ENCODE results near the gene PEX6. TPM values are rescaled to one million over a fixed set of nuclear protein-coding genes. Genes with fewer than 3 reads are reported as not detected.

PEX6 gene
- total and polyA plus RNA-seq, 2 of the 13 experiments (the other 11 are each of a cell fraction or from before 2014, with no cell fraction given): 5.1 to 6.7 TPM

GRCh38 chr6:42929821-42930360, 49.1 kb downstream of the PEX6 start (continued):
- TF ChIP-seq TCF7 (IDR thresholded peaks at IDR 0.05; ENCODE audit: low read depth) (no peak), MXD3 (CRISPR knock-in tag; IDR thresholded peaks at IDR 0.05) (no peak), ELF3 (CRISPR knock-in tag; IDR thresholded peaks at IDR 0.05) (no peak), JUN (CRISPR knock-in tag; IDR thresholded peaks at IDR 0.05) (no peak), ZBTB3 (CRISPR knock-in tag; IDR thresholded peaks at IDR 0.05; ENCODE audit: borderline replicate concordance, low read depth) (0 out of 2 replicates have a peak, but pooled peaks have one; percentile 23), ZNF574 (CRISPR knock-in tag; IDR thresholded peaks at IDR 0.05) (no peak), PRDM4 (CRISPR knock-in tag; IDR thresholded peaks at IDR 0.05; ENCODE audit: borderline replicate concordance) (no peak), ASH2L (IDR thresholded peaks at IDR 0.05; ENCODE audit: insufficient read length, low read depth, low read length) (peak; percentile 91), ZSCAN25 (CRISPR knock-in tag; IDR thresholded peaks at IDR 0.05) (peak; percentile 93; the same call in 1 of the 2 replicates), ATF4 (CRISPR knock-in tag; IDR thresholded peaks at IDR 0.05) (no peak), MEIS1 (CRISPR knock-in tag; IDR thresholded peaks at IDR 0.05; ENCODE audit: borderline replicate concordance) (no peak), ZFP41 (CRISPR knock-in tag; IDR thresholded peaks at IDR 0.05; ENCODE audit: borderline replicate concordance) (no peak), ZNF614 (CRISPR knock-in tag; IDR thresholded peaks at IDR 0.05; ENCODE audit: borderline replicate concordance) (no peak), MEIS2 (CRISPR knock-in tag; IDR thresholded peaks at IDR 0.05) (no peak), ZC3H4 (CRISPR knock-in tag; IDR thresholded peaks at IDR 0.05; ENCODE audit: borderline replicate concordance) (no peak), ZNF180 (CRISPR knock-in tag; IDR thresholded peaks at IDR 0.05; ENCODE audit: borderline replicate concordance, low read depth) (no peak), ZNF543 (CRISPR knock-in tag; IDR thresholded peaks at IDR 0.05) (no peak), NFATC3 (CRISPR knock-in tag; IDR thresholded peaks at IDR 0.05) (peak; percentile 26; the same call in 1 of the 2 replicates), MTERF4 (CRISPR knock-in tag; IDR thresholded peaks at IDR 0.05) (no peak), ARID2 (CRISPR knock-in tag; IDR thresholded peaks at IDR 0.05; ENCODE audit: borderline replicate concordance) (no peak), ZNF225 (CRISPR knock-in tag; IDR thresholded peaks at IDR 0.05) (no peak), ZNF674 (CRISPR knock-in tag; IDR thresholded peaks at IDR 0.05; ENCODE audit: low read depth) (no peak), GTF2F1 (IDR thresholded peaks at IDR 0.05; ENCODE audit: low read length) (no peak), BHLHE40 (IDR thresholded peaks at IDR 0.05; ENCODE audit: low read length) (no peak)

All from HepG2 (cell line).